Measurements from ENCODE around the gene TEC. TPM values are rescaled to one million over a fixed set of nuclear protein-coding genes. Genes with fewer than 3 reads are reported as not detected.

TEC gene
- total and polyA plus RNA-seq, 2 of the 8 experiments (the other 6 are each of a cell fraction or from before 2014, with no cell fraction given), result 0.73 to 1.8 TPM

- no peak overlapping the region for H3K14ac ChIP-seq (ENCODE audit: insufficient read length)
- H3K23ac ChIP-seq (ENCODE audit: insufficient read length), result no peak overlapping the region
- CTCF ChIA-PET (ENCODE audit: partially characterized antibody), result interaction anchor here (0.7 to 1.6 kb wide), 3 partner anchors 14 to 197 kb away, joined by 3 to 8 read pairs (median 7); no protein-coding TSS in a partner anchor
- H3K23me2 ChIP-seq (ENCODE audit: low read depth, low read length), result no peaks in the 10 kb centered on the region
- POLR2A ChIA-PET (ENCODE audit: partially characterized antibody), result no interaction called here
- H2AK5ac ChIP-seq (ENCODE audit: low read depth, low read length), result no peak overlapping the region
- no peaks in the 10 kb centered on the region for H3K79me2 ChIP-seq (ENCODE audit: control insufficient read depth in 1 of 2, insufficient read depth in 2 of 2, low read length in 2 of 2)
- no peaks in the 10 kb centered on the region for H3K79me1 ChIP-seq (ENCODE audit: low read depth, low read length)
- no peak overlapping the region for H3K4ac ChIP-seq (replicated peaks; ENCODE audit: insufficient read length, low read depth, low read length)
- H3K4me1 ChIP-seq (replicated peaks in 1 of 4; ENCODE audit: control insufficient read depth in 3 of 4, insufficient read depth in 4 of 4, low read length in 3 of 4), result peaks cover 0 to 3% (median 1%) of the 10 kb centered on the region in 4 experiments; a peak in 3 of 7 replicates
- H3K18ac ChIP-seq (ENCODE audit: extremely low read depth, low read length), result no peak overlapping the region
- FAIRE-seq (no peak), DNase-seq (ENCODE audit: low read depth in 1 of 2, low spot score in 2 of 2) (no peak)
- no peak overlapping the region for H4K91ac ChIP-seq (replicated peaks; ENCODE audit: insufficient read length, low read length)
- H3K9me3 ChIP-seq (ENCODE audit: insufficient read depth in 2 of 2, low read depth in 1 of 2, low read length in 1 of 2), result no peaks in the 10 kb centered on the region
- no peak overlapping the region for H3K4me3 ChIP-seq (ENCODE audit: extremely low read depth in 1 of 4, insufficient read depth in 2 of 4, low read depth in 3 of 4, low read length in 4 of 4)
- H4K8ac ChIP-seq (ENCODE audit: extremely low read depth, insufficient read depth, low read length), result no peak overlapping the region
- H3K27me3 ChIP-seq (replicated peaks in 1 of 4; ENCODE audit: control insufficient read depth in 3 of 4, extremely low read depth in 1 of 4, insufficient read depth in 3 of 4, low read length in 3 of 4), result no peaks in the 10 kb centered on the region
- H4K20me1 ChIP-seq (replicated peaks in 1 of 2; ENCODE audit: control insufficient read depth in 1 of 2, insufficient read depth in 2 of 2, low read length in 2 of 2), result no peaks in the 10 kb centered on the region
- no peak overlapping the region for H3K27ac ChIP-seq (ENCODE audit: low read depth, low read length)
- H2AFZ ChIP-seq (ENCODE audit: low read length), result no peak overlapping the region
- no peak overlapping the region for H2BK20ac ChIP-seq (ENCODE audit: low read length)
- no peak overlapping the region for H4K5ac ChIP-seq (ENCODE audit: insufficient read length, low read depth, low read length)
- no peak overlapping the region for H3K4me2 ChIP-seq (ENCODE audit: insufficient read depth in 1 of 2, low read depth in 2 of 2, low read length in 2 of 2)
- no peak overlapping the region for H2BK12ac ChIP-seq (ENCODE audit: low read depth, low read length)
- H2BK15ac ChIP-seq (ENCODE audit: low read length), result no peak overlapping the region
- H3K9ac ChIP-seq (replicated peaks in 1 of 4; ENCODE audit: extremely low read depth in 1 of 4, low read depth in 3 of 4, low read length in 3 of 4), result no peak overlapping the region
- H2BK5ac ChIP-seq (ENCODE audit: low read depth, low read length), result no peak overlapping the region
- H2BK120ac ChIP-seq (replicated peaks; ENCODE audit: low read depth, low read length), result no peak overlapping the region
- H3K56ac ChIP-seq (replicated peaks; ENCODE audit: insufficient read length, low read depth, low read length), result no peak overlapping the region
- no peaks in the 10 kb centered on the region for H3K36me3 ChIP-seq (ENCODE audit: control insufficient read depth in 2 of 4, insufficient read depth in 4 of 4, low read length in 3 of 4)
- WGBS, 2 experiments (ENCODE audit: extremely low coverage in 1 of 2, insufficient coverage in 1 of 2, insufficient read length in 1 of 2, insufficient replicate concordance in 2 of 2, low coverage in 1 of 2, low lambda C conversion rate in 2 of 2, missing lambda C conversion rate in 1 of 2), result 86% methylated on average over 6 of the region's 6 CpGs; no CpG with 5 or more reads in 1 of the 2 experiments
- no peak for TF ChIP-seq CHD1 (IDR thresholded peaks at IDR 0.05; ENCODE audit: low read depth, low read length)
- no peak for TF ChIP-seq CEBPB (IDR thresholded peaks at IDR 0.05; ENCODE audit: low read depth, low read length)
- no peak for TF ChIP-seq CBX8 (IDR thresholded peaks at IDR 0.05; ENCODE audit: borderline replicate concordance, low read depth, low read length)
- TF ChIP-seq ZNF274 (IDR thresholded peaks at IDR 0.05; ENCODE audit: borderline replicate concordance, extremely low read depth, low read length), result no peak
- TF ChIP-seq SP4 (IDR thresholded peaks at IDR 0.05; ENCODE audit: low read length), result no peak
- TF ChIP-seq CHD2 (IDR thresholded peaks at IDR 0.05; ENCODE audit: low read length), result no peak
- no peak for TF ChIP-seq RXRA (IDR thresholded peaks at IDR 0.05; ENCODE audit: insufficient read depth, low read depth, low read length)
- TF ChIP-seq CTCF (IDR thresholded peaks at IDR 0.05; ENCODE audit: control extremely low read depth in 1 of 3, insufficient read depth in 1 of 3, low read depth in 1 of 3, low read length in 3 of 3), result no peak
- no peak for TF ChIP-seq JUN (IDR thresholded peaks at IDR 0.05; ENCODE audit: low read depth, low read length)
- TF ChIP-seq FOSL1 (IDR thresholded peaks at IDR 0.05; ENCODE audit: insufficient read depth, low read depth, low read length), result no peak
- TF ChIP-seq SAP30 (IDR thresholded peaks at IDR 0.05; ENCODE audit: insufficient read depth, insufficient replicate concordance, low read length), result no peak
- no peak for TF ChIP-seq CREB1 (IDR thresholded peaks at IDR 0.05)
- TF ChIP-seq YY1 (IDR thresholded peaks at IDR 0.05; ENCODE audit: low read depth, low read length), result no peak
Observed at GRCh38 chr4:48114412-48114811, 155.2 kb downstream of the TEC start.

Measured in H1 (cell line).